Calu3 (cell line): Measurements from ENCODE around the gene DNAJB8. TPM values are rescaled to one million over a fixed set of nuclear protein-coding genes. Genes with fewer than 3 reads are reported as not detected.

Experiments used
- BruUV-seq: library from RNA; stranded (reverse); fragments of 400-500 nt; replicated peaks from 2 replicates; lab custom pipeline; 2021; lab: Mats Ljungman, UMichigan
- CTCF ChIA-PET: fragments of 300-600 bp; sonication (Branson Sonifier 250); formaldehyde crosslinking; loops from one replicate; lab custom pipeline; 2022; ENCODE audit warnings: antibody characterized with exemption; lab: Charles Lee
- DNase-seq: peaks from one replicate; pipeline ENCODE4 v3.0.0; 2022
- H3K27ac Mint-ChIP-seq: one replicate; pipeline ENCODE4 v1.8.0; 2022; ENCODE audit warnings: mixed read lengths; ENCODE audit not compliant: unreplicated experiment
- H3K27me3 Mint-ChIP-seq: one replicate; pipeline ENCODE4 v1.8.0; 2022; ENCODE audit warnings: mixed read lengths; ENCODE audit not compliant: unreplicated experiment
- H3K36me3 Mint-ChIP-seq: one replicate; pipeline ENCODE4 v1.8.0; 2022; ENCODE audit warnings: mild to moderate bottlenecking, moderate library complexity, mixed read lengths; ENCODE audit not compliant: insufficient read depth, unreplicated experiment
- H3K4me1 Mint-ChIP-seq: one replicate; pipeline ENCODE4 v1.8.0; 2022; ENCODE audit warnings: mild to moderate bottlenecking, low read depth, mixed read lengths; ENCODE audit not compliant: unreplicated experiment
- H3K4me3 Mint-ChIP-seq: one replicate; pipeline ENCODE4 v1.8.0; 2022; ENCODE audit warnings: mild to moderate bottlenecking, low read depth, moderate library complexity, mixed read lengths; ENCODE audit not compliant: unreplicated experiment
- H3K9me3 Mint-ChIP-seq: one replicate; pipeline ENCODE4 v1.8.0; 2022; ENCODE audit warnings: low read depth, mixed read lengths; ENCODE audit not compliant: unreplicated experiment
- intact Hi-C: fragments of 100-400 bp; cut with micrococcal nuclease; formaldehyde crosslinking; loops from one replicate; pipeline ENCODE4 v1.10.0; 2022; ENCODE audit not compliant: unreplicated experiment
- total RNA-seq: library from RNA; stranded (reverse); gene quantifications from 2 replicates; pipeline ENCODE4 v1.2.3, GENCODE V29; 2022
- TF ChIP-seq, protein P1 (sequence below): fragments of 200-600 bp; IDR thresholded peaks from one replicate; pipeline ENCODE4 v1.8.0; 2022; ENCODE audit warnings: antibody characterized with exemption; ENCODE audit not compliant: unreplicated experiment

The DNAJB8 gene
- total RNA-seq, 1 experiment from 2014 or later: not detected

GRCh38 chr3:128471110-128471509 is 4.4 kb upstream of the DNAJB8 start:
- Mint-ChIP-seq H3K27ac (no peak overlapping the region), H3K27me3 (peaks cover 90% of the 10 kb centered on the region), H3K4me3 (no peak overlapping the region), H3K9me3 (no peaks in the 10 kb centered on the region), H3K36me3 (no peaks in the 10 kb centered on the region), H3K4me1 (no peaks in the 10 kb centered on the region)
- intact Hi-C loops: no loop called here
- TF ChIP-seq, protein P1, sequence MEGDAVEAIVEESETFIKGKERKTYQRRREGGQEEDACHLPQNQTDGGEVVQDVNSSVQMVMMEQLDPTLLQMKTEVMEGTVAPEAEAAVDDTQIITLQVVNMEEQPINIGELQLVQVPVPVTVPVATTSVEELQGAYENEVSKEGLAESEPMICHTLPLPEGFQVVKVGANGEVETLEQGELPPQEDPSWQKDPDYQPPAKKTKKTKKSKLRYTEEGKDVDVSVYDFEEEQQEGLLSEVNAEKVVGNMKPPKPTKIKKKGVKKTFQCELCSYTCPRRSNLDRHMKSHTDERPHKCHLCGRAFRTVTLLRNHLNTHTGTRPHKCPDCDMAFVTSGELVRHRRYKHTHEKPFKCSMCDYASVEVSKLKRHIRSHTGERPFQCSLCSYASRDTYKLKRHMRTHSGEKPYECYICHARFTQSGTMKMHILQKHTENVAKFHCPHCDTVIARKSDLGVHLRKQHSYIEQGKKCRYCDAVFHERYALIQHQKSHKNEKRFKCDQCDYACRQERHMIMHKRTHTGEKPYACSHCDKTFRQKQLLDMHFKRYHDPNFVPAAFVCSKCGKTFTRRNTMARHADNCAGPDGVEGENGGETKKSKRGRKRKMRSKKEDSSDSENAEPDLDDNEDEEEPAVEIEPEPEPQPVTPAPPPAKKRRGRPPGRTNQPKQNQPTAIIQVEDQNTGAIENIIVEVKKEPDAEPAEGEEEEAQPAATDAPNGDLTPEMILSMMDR: no peak
- no peak for DNase-seq
- CTCF ChIA-PET: no interaction called here
- BruUV-seq: no TSS peak

DNA sequence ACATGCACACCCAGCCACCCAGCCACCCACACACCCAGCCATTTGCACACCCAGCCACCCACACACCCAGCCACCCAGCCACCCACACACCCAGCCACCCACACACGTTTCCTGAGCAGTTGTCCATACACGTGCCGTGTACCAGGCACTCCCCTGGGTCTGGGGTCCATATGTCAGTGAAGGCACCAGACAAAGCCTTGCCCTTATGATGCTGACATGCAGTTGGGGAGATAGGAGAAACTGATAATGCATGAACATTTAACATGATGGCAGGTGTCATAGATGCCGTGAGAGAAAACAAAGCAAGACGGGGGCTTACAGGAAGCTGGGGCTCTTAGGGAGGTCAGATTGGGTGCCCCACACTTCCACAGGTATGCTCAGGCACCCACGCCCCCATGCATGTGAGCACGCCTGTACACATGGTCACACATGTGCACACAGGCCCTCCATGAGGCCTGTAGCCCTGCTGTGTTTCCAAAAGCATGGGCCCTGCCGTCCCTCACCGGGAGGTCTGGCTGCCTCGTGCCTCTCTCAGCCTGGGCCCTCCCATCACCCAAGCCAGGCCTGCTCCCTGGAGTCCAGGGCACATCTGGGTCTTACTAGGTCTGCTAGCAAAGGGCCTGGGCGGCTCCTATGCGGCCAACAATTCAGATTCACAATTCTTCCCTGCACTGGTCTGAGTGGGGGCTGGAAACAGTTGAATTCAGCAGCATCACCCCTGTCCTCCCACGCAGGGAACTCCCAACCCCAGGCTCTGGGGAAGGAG is 3.6 kb upstream of the DNAJB8 start:
- no peaks in the 10 kb centered on the region for H3K9me3 Mint-ChIP-seq
- no peak for DNase-seq
- H3K27me3 Mint-ChIP-seq: peaks cover 91% of the 10 kb centered on the region
- H3K36me3 Mint-ChIP-seq: no peaks in the 10 kb centered on the region
- intact Hi-C loops: no loop called here
- H3K27ac Mint-ChIP-seq: no peak overlapping the region
- TF ChIP-seq, protein P1: no peak
- CTCF ChIA-PET: interaction anchor here (0.6 kb wide), 1 partner anchor 171 kb away, joined by 3 read pairs; no protein-coding TSS in a partner anchor
- no peak overlapping the region for H3K4me3 Mint-ChIP-seq
- H3K4me1 Mint-ChIP-seq: no peaks in the 10 kb centered on the region
- BruUV-seq: no TSS peak

GRCh38 chr3:128469556-128469955 is 2.9 kb upstream of the DNAJB8 start:
- Mint-ChIP-seq H3K27ac (no peak overlapping the region), H3K9me3 (no peaks in the 10 kb centered on the region), H3K4me1 (no peaks in the 10 kb centered on the region), H3K36me3 (no peaks in the 10 kb centered on the region), H3K4me3 (no peak overlapping the region), H3K27me3 (peaks cover 91% of the 10 kb centered on the region)
- TF ChIP-seq, protein P1: no peak
- intact Hi-C loops: no loop called here
- BruUV-seq: no TSS peak
- CTCF ChIA-PET: interaction anchor here (0.6 kb wide), 1 partner anchor 171 kb away, joined by 3 read pairs; no protein-coding TSS in a partner anchor
- no peak for DNase-seq

GRCh38 chr3:128468791-128469527 is 2.3 kb upstream of the DNAJB8 start:
- no peaks in the 10 kb centered on the region for H3K4me1 Mint-ChIP-seq
- no peak overlapping the region for H3K27ac Mint-ChIP-seq
- intact Hi-C loops: no loop called here
- H3K4me3 Mint-ChIP-seq: no peak overlapping the region
- DNase-seq: no peak
- H3K36me3 Mint-ChIP-seq: no peaks in the 10 kb centered on the region
- no peaks in the 10 kb centered on the region for H3K9me3 Mint-ChIP-seq
- BruUV-seq: no TSS peak
- CTCF ChIA-PET: interaction anchor here (0.6 kb wide), 1 partner anchor 185 kb away, joined by 6 read pairs; no protein-coding TSS in a partner anchor
- H3K27me3 Mint-ChIP-seq: peaks cover 91% of the 10 kb centered on the region
- TF ChIP-seq, protein P1: no peak
